CD14-positive monocyte (primary cell): Measurements from ENCODE around the gene RAC3. TPM values are rescaled to one million over a fixed set of nuclear protein-coding genes. Genes with fewer than 3 reads are reported as not detected.
A peak's percentile ranks its signal among the peaks of the same experiment; 100 is the strongest.

Experiments used
- DNase-seq, 3 donors: peaks; one replicate each; pipeline ENCODE4 v3.0.0-alpha.2; 2011 to 2022
- H2AFZ ChIP-seq: 2 replicates; pipeline ENCODE4 v1.6.0; 2012; ENCODE audit warnings: mild to moderate bottlenecking, low read depth, low read length, inconsistent platforms; ENCODE audit not compliant: insufficient read depth, poor library complexity, severe bottlenecking
- H3K27ac ChIP-seq, 2 donors: 1 replicate in 1 of 2; 2 replicates in 1 of 2; pipeline ENCODE4 v1.5.1; 2012 to 2013; ENCODE audit warnings: low read length in 2 of 2, control low read depth in 1 of 2, inconsistent platforms in 1 of 2, low read depth in 1 of 2, mild to moderate bottlenecking in 1 of 2
- H3K27me3 ChIP-seq, 2 donors: one replicate each; pipeline versions ENCODE4 v1.6.0 to v1.6.1; 2011 to 2013; ENCODE audit warnings: low read length in 2 of 2; ENCODE audit not compliant: control insufficient read depth in 2 of 2, insufficient read depth in 2 of 2
- H3K36me3 ChIP-seq, 2 donors: replicated peaks in 1 of 2; 1 replicate in 1 of 2; 2 replicates in 1 of 2; pipeline versions ENCODE4 v1.5.1 to v1.6.1; 2012 to 2013; ENCODE audit warnings: low read length in 2 of 2, control low read depth in 1 of 2, inconsistent platforms in 1 of 2, mild to moderate bottlenecking in 1 of 2; ENCODE audit not compliant: insufficient read depth in 2 of 2, control insufficient read depth in 1 of 2
- H3K4me1 ChIP-seq, 2 donors: 1 replicate in 1 of 2; 2 replicates in 1 of 2; pipeline versions ENCODE4 v1.5.1 to v1.6.1; 2012 to 2013; ENCODE audit warnings: low read length in 2 of 2, control low read depth in 1 of 2, inconsistent platforms in 1 of 2, mild to moderate bottlenecking in 1 of 2, moderate library complexity in 1 of 2; ENCODE audit not compliant: insufficient read depth in 2 of 2, control insufficient read depth in 1 of 2
- H3K4me2 ChIP-seq: replicated peaks from 2 replicates; pipeline ENCODE3; 2012; ENCODE audit warnings: low read length, moderate library complexity, mild to moderate bottlenecking; ENCODE audit not compliant: poor library complexity, severe bottlenecking; ENCODE audit errors: extremely low read depth
- H3K4me3 ChIP-seq, 3 experiments: fragments of 200-600 bp in 1 of 3; sonication (generic) in 1 of 3; replicated peaks in 1 of 3; 1 replicate in 2 of 3; 2 replicates in 1 of 3; pipeline ENCODE4 v1.5.1; 2011 to 2013; ENCODE audit warnings: low read length in 3 of 3, mild to moderate bottlenecking in 3 of 3, control low read depth in 2 of 3, low read depth in 2 of 3, inconsistent platforms in 1 of 3, moderate library complexity in 1 of 3
- H3K79me2 ChIP-seq: 2 replicates; pipeline ENCODE4 v1.6.0; 2012; ENCODE audit warnings: mild to moderate bottlenecking, control low read depth, inconsistent platforms, low read length, moderate library complexity; ENCODE audit not compliant: insufficient read depth
- H3K9ac ChIP-seq: 2 replicates; pipeline ENCODE4 v1.6.0; 2017; ENCODE audit warnings: low read length, mild to moderate bottlenecking; ENCODE audit not compliant: insufficient read depth, poor library complexity, severe bottlenecking
- H3K9me3 ChIP-seq, 2 donors: replicated peaks in 1 of 2; 1 replicate in 1 of 2; 2 replicates in 1 of 2; pipeline versions ENCODE4 v1.5.1 to v1.6.1; 2012 to 2013; ENCODE audit warnings: low read length in 2 of 2, control low read depth in 1 of 2; ENCODE audit not compliant: control insufficient read depth in 1 of 2, insufficient read depth in 1 of 2
- H4K20me1 ChIP-seq: 2 replicates; pipeline ENCODE4 v1.6.0; 2012; ENCODE audit warnings: mild to moderate bottlenecking, low read length, control low read depth, moderate library complexity; ENCODE audit not compliant: insufficient read depth
- H3K27ac Mint-ChIP-seq, 7 donors: one replicate each; pipeline ENCODE4 v1.8.0; 2020; ENCODE audit warnings: mild to moderate bottlenecking in 7 of 7, mixed read lengths in 7 of 7, moderate library complexity in 6 of 7, inconsistent platforms in 2 of 7
- H3K27me3 Mint-ChIP-seq, 3 donors: one replicate each; pipeline ENCODE4 v1.8.0; 2021 to 2022; ENCODE audit warnings: low read depth in 3 of 3, mild to moderate bottlenecking in 3 of 3, mixed read lengths in 3 of 3, moderate library complexity in 3 of 3, inconsistent platforms in 1 of 3
- H3K36me3 Mint-ChIP-seq, 2 donors: one replicate each; pipeline ENCODE4 v1.8.0; 2020; ENCODE audit warnings: mixed read lengths in 2 of 2, inconsistent platforms in 1 of 2, mild to moderate bottlenecking in 1 of 2
- H3K4me1 Mint-ChIP-seq: one replicate; pipeline ENCODE4 v1.8.0; 2020; ENCODE audit warnings: mild to moderate bottlenecking, mixed read lengths
- H3K4me3 Mint-ChIP-seq, 2 donors: one replicate each; pipeline ENCODE4 v1.8.0; 2020; ENCODE audit warnings: mild to moderate bottlenecking in 2 of 2, mixed read lengths in 2 of 2, moderate library complexity in 1 of 2
- H3K9me3 Mint-ChIP-seq, 7 donors: one replicate each; pipeline ENCODE4 v1.8.0; 2020 to 2022; ENCODE audit warnings: mixed read lengths in 7 of 7, mild to moderate bottlenecking in 6 of 7, moderate library complexity in 6 of 7, inconsistent platforms in 2 of 7
- WGBS: methylation state at CpG from one replicate; pipeline ENCODE4 v1.1.5; 2013; ENCODE audit warnings: missing lambda C conversion rate; ENCODE audit not compliant: insufficient coverage; 5-methylcytosine and 5-hydroxymethylcytosine counted together
- intact Hi-C, 2 donors: fragments of 100-400 bp; cut with micrococcal nuclease; formaldehyde crosslinking; loops; one replicate each; pipeline versions ENCODE4 v1.15.0 to v1.15.1; 2023
- polyA plus RNA-seq, 3 donors: library from polyadenylated mRNA; depleted of rRNA in 1 of 3; unstranded in 2 of 3; stranded (reverse) in 1 of 3; fragments of 300-500 nt in 2 of 3; fragments of >200 nt in 1 of 3; fragmentation: Illumina TruSeq in 2 of 3; gene quantifications; 1 replicate in 2 of 3; 2 replicates in 1 of 3; pipeline ENCODE4 v1.2.3, GENCODE V29; 2012 to 2021
- TF ChIP-seq, protein P1 (sequence below): fragments of 200-600 bp; IDR thresholded peaks from one replicate; pipeline ENCODE4 v1.8.0; 2022; ENCODE audit warnings: antibody characterized with exemption, mild to moderate bottlenecking

Gene RAC3
- polyA plus RNA-seq, 3 donors: 1.8 TPM; not detected in 2

DNA sequence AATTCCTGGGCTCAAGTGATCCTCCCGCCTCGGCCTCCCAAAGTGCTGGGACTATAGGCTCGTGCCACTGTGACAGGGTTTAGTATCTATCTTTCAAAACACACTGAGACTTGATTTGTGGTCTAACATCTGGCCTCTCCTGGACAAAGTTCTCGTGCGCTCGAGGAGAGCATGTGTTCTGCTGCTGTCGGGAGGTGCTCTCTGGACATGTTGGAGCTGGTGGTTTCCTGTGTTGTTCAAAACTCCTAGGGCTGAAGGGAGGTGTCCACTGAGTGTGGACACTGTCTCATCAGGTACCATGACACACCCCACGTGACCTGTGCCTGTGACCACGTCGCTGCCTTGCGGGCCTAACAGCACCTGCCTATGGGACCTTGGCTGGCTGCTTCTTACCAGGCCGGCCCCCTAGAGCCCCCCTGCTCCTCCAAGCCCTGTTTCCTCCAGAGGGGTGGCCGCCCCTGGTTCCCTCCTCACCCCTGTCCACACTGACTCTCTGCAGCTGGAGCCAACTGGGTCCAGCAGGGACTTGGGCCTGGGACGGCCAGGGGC lies 14.5 kb downstream of the RAC3 start:
- no peak overlapping the region for H3K4me2 ChIP-seq
- intact Hi-C loops: no loop called here
- H3K9me3 Mint-ChIP-seq: peaks cover 0 to 2% (median 0%) of the 10 kb centered on the region in 7 donors
- no peaks in the 10 kb centered on the region for H3K9me3 ChIP-seq
- no peaks in the 10 kb centered on the region for H3K27me3 ChIP-seq
- H3K27me3 Mint-ChIP-seq: peaks cover 0 to 2% (median 2%) of the 10 kb centered on the region in 3 donors
- no peak for DNase-seq
- no peak overlapping the region for H3K27ac ChIP-seq
- H3K36me3 ChIP-seq: peaks cover 20 to 28% of the 10 kb centered on the region in 2 donors
- H2AFZ ChIP-seq: no peak overlapping the region
- 86% methylated on average over 10 of the region's 14 CpGs for WGBS
- H3K4me1 ChIP-seq: peaks cover 7 to 11% of the 10 kb centered on the region in 2 donors
- no peaks in the 10 kb centered on the region for H4K20me1 ChIP-seq
- TF ChIP-seq, protein P1, sequence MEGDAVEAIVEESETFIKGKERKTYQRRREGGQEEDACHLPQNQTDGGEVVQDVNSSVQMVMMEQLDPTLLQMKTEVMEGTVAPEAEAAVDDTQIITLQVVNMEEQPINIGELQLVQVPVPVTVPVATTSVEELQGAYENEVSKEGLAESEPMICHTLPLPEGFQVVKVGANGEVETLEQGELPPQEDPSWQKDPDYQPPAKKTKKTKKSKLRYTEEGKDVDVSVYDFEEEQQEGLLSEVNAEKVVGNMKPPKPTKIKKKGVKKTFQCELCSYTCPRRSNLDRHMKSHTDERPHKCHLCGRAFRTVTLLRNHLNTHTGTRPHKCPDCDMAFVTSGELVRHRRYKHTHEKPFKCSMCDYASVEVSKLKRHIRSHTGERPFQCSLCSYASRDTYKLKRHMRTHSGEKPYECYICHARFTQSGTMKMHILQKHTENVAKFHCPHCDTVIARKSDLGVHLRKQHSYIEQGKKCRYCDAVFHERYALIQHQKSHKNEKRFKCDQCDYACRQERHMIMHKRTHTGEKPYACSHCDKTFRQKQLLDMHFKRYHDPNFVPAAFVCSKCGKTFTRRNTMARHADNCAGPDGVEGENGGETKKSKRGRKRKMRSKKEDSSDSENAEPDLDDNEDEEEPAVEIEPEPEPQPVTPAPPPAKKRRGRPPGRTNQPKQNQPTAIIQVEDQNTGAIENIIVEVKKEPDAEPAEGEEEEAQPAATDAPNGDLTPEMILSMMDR: no peak
- peaks cover 3% of the 10 kb centered on the region for H3K79me2 ChIP-seq
- H3K27ac Mint-ChIP-seq: peak overlapping the region in 1 of 7 donors; percentile 3
- H3K4me1 Mint-ChIP-seq: peaks cover 13% of the 10 kb centered on the region
- peaks cover 17 to 34% of the 10 kb centered on the region in 2 donors for H3K36me3 Mint-ChIP-seq
- no peak overlapping the region for H3K9ac ChIP-seq
- no peak overlapping the region for H3K4me3 ChIP-seq
- no peak overlapping the region for H3K4me3 Mint-ChIP-seq

DNA sequence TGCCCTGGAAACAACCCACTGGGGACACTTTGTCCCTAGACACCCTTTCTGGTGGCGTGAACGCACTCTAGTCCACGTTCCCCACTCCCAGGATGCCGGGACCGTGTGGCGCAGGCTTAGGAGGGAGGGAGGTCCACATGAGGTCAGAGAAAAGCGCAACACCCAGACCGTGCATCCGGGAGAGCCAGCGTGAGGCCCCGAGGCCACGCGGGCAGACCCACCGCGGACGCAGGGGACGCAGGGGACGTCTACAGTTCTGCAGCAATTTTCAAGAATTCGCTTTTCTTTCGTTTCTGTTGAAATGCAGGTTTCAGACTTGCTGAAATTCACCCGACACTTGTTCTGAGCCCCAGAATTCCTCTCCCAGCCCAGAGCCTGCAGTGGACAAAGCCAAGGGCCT lies 15.4 kb downstream of the RAC3 start:
- H3K4me1 ChIP-seq: peaks cover 8 to 13% of the 10 kb centered on the region in 2 donors
- Mint-ChIP-seq H3K27ac (no peak overlapping the region), H3K4me1 (peaks cover 9% of the 10 kb centered on the region), H3K9me3 (no peaks in the 10 kb centered on the region), H3K36me3 (peaks cover 17 to 34% of the 10 kb centered on the region in 2 donors), H3K27me3 (peaks cover 0 to 2% (median 1%) of the 10 kb centered on the region in 3 donors), H3K4me3 (no peak overlapping the region)
- no peaks in the 10 kb centered on the region for H3K27me3 ChIP-seq
- peaks cover 20 to 28% of the 10 kb centered on the region in 2 donors for H3K36me3 ChIP-seq
- WGBS: 93% methylated on average over 16 of the region's 21 CpGs
- no peak overlapping the region for H3K4me3 ChIP-seq
- no peaks in the 10 kb centered on the region for H4K20me1 ChIP-seq
- H3K9me3 ChIP-seq: no peaks in the 10 kb centered on the region
- intact Hi-C loops: no loop called here
- H3K79me2 ChIP-seq: peaks cover 3% of the 10 kb centered on the region
- DNase-seq: no peak
- no peak overlapping the region for H3K9ac ChIP-seq
- TF ChIP-seq, protein P1: no peak
- no peak overlapping the region for H3K27ac ChIP-seq
- no peak overlapping the region for H3K4me2 ChIP-seq
- no peak overlapping the region for H2AFZ ChIP-seq
